ENCODE results near the gene CCDC88C.
"Not testable (repeated sequence)": the region's sequence is repeated elsewhere in the genome, so short reads cannot be mapped to it uniquely, and the experiment has no call there.

CCDC88C gene

GRCh38 chr14:91284791-91285548 lies 132.7 kb downstream of the CCDC88C start:
- DNase-seq, result no peak

- no peak for DNase-seq
Measured at GRCh38 chr14:91284146-91284790, 133.4 kb downstream of the CCDC88C start.

- no peak for DNase-seq
Measured at GRCh38 chr14:91283666-91284065, 134.0 kb downstream of the CCDC88C start.

- no peak for DNase-seq
Measured at GRCh38 chr14:91282954-91283645, 134.5 kb downstream of the CCDC88C start.

- no peak for DNase-seq
Measured at GRCh38 chr14:91281346-91281745, 136.3 kb downstream of the CCDC88C start.

- no peak for DNase-seq
Measured at GRCh38 chr14:91280129-91280528, 137.5 kb downstream of the CCDC88C start.

GRCh38 chr14:91279354-91279753 lies 138.3 kb downstream of the CCDC88C start:
- DNase-seq, result no peak

GRCh38 chr14:91278383-91278715 lies 139.3 kb downstream of the CCDC88C start:
- no peak for DNase-seq

GRCh38 chr14:91277546-91278382 lies 139.9 kb downstream of the CCDC88C start:
- DNase-seq, result no peak

- no peak for DNase-seq
Measured at GRCh38 chr14:91274796-91275195, 142.8 kb downstream of the CCDC88C start.

- DNase-seq, result no peak
Measured at GRCh38 chr14:91273885-91274273, 143.7 kb downstream of the CCDC88C start.

- DNase-seq, result no peak
Measured at GRCh38 chr14:91273273-91273884, 144.2 kb downstream of the CCDC88C start.

- no peak for DNase-seq
Measured at GRCh38 chr14:91272341-91273272, 145.0 kb downstream of the CCDC88C start.

- DNase-seq, result no peak
Measured at GRCh38 chr14:91271639-91272038, 146.0 kb downstream of the CCDC88C start.

GRCh38 chr14:91270619-91271018 lies 147.0 kb downstream of the CCDC88C start:
- no peak for DNase-seq

- DNase-seq, result no peak
Measured at GRCh38 chr14:91270188-91270587, 147.4 kb downstream of the CCDC88C start.

- DNase-seq, result no peak
Measured at GRCh38 chr14:91269076-91269991, 148.3 kb downstream of the CCDC88C start.

GRCh38 chr14:91267965-91268437 lies 149.6 kb downstream of the CCDC88C start:
- no peak for DNase-seq

- DNase-seq, result not testable (repeated sequence)
Measured at GRCh38 chr14:91266276-91266675, 151.3 kb downstream of the CCDC88C start.

GRCh38 chr14:91265404-91265803 lies 152.2 kb downstream of the CCDC88C start:
- no peak for DNase-seq
